BE2C (cell line): ENCODE data around the gene CDK7.
A peak's percentile ranks its signal among the peaks of the same experiment; 100 is the strongest.

Experiments used
- DNase-seq: peaks from one replicate; pipeline ENCODE4 v3.0.0-alpha.2; 2020
- H3K27me3 ChIP-seq: fragments of 250-450 bp; sonication (Bioruptor Pico); 2 replicates; pipeline ENCODE4 v1.5.1; 2020; ENCODE audit warnings: mild to moderate bottlenecking
- H3K36me3 ChIP-seq: fragments of 250-450 bp; sonication (Bioruptor Pico); 2 replicates; pipeline ENCODE4 v1.5.1; 2020; ENCODE audit warnings: mild to moderate bottlenecking
- H3K4me1 ChIP-seq: fragments of 250-450 bp; sonication (Bioruptor Pico); 2 replicates; pipeline ENCODE4 v1.5.1; 2020
- H3K4me3 ChIP-seq: 2 replicates; pipeline ENCODE4 v1.5.1; 2011; ENCODE audit warnings: low read depth, low read length
- H3K9me3 ChIP-seq: fragments of 250-450 bp; sonication (Bioruptor Pico); 2 replicates; pipeline ENCODE4 v1.5.1; 2020
- CTCF ChIP-seq: IDR thresholded peaks from 2 replicates; pipeline ENCODE4 v1.5.1; 2012; ENCODE audit warnings: mild to moderate bottlenecking, low read depth, low read length

The CDK7 gene

GRCh38 chr5:69265931-69266330 lies 31.2 kb downstream of the CDK7 start:
- peak; percentile 45 for TF ChIP-seq CTCF
- no peaks in the 10 kb centered on the region for H3K9me3 ChIP-seq
- no peak overlapping the region for H3K4me3 ChIP-seq
- peaks cover 27% of the 10 kb centered on the region for H3K36me3 ChIP-seq
- peak; percentile 28 for DNase-seq
- H3K27me3 ChIP-seq = no peaks in the 10 kb centered on the region
- no peaks in the 10 kb centered on the region for H3K4me1 ChIP-seq

DNA sequence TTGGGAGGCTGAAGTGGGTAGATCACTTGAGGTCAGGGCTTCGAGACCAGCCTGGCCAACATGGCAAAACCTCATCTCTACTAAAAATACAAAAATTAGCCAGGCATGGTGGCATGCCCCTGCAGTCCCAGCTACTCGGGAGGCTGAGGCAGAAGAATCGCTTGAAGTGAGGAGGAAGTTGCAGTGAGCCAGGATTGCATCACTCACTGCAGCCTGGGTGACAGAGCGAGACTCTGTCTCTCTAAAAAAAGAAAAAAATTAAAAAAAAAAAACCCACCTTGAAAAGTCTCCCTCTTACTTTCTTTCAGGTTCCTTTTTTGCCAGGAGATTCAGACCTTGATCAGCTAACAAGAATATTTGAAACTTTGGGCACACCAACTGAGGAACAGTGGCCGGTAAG lies 34.2 kb downstream of the CDK7 start:
- H3K4me1 ChIP-seq = no peaks in the 10 kb centered on the region
- H3K9me3 ChIP-seq = no peaks in the 10 kb centered on the region
- no peak overlapping the region for H3K4me3 ChIP-seq
- DNase-seq = no peak
- no peak for TF ChIP-seq CTCF
- no peaks in the 10 kb centered on the region for H3K27me3 ChIP-seq
- H3K36me3 ChIP-seq = peaks cover 13% of the 10 kb centered on the region

DNA sequence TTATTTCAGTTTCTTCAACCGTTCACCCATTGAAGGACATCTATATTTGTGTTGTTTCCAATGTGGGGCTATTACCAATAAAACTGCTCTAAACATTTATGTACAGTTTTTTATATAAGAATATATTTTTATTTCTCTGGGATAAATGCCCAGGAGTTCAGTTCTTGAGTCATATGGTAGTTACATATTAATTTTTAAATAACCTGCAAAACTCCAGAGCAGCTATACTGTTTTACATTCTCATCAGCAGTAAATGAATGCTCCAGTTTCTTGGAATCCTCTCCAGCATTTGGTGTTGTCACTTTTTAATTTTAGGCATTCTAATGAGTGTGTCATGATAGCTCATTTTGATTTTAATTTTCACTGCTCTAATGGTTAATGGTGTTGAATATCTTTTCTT lies 36.2 kb downstream of the CDK7 start:
- no peaks in the 10 kb centered on the region for H3K9me3 ChIP-seq
- H3K4me1 ChIP-seq = no peaks in the 10 kb centered on the region
- DNase-seq = no peak
- peaks cover 13% of the 10 kb centered on the region for H3K36me3 ChIP-seq
- H3K27me3 ChIP-seq = no peaks in the 10 kb centered on the region
- H3K4me3 ChIP-seq = no peak overlapping the region
- TF ChIP-seq CTCF = no peak

- no peak for DNase-seq
- no peaks in the 10 kb centered on the region for H3K27me3 ChIP-seq
- no peaks in the 10 kb centered on the region for H3K9me3 ChIP-seq
- peaks cover 14% of the 10 kb centered on the region for H3K36me3 ChIP-seq
- no peak for TF ChIP-seq CTCF
- no peak overlapping the region for H3K4me3 ChIP-seq
- no peaks in the 10 kb centered on the region for H3K4me1 ChIP-seq
Measured at GRCh38 chr5:69271376-69271775, 36.7 kb downstream of the CDK7 start.

GRCh38 chr5:69275563-69275962 lies 40.9 kb downstream of the CDK7 start:
- H3K27me3 ChIP-seq = no peaks in the 10 kb centered on the region
- no peak for DNase-seq
- H3K4me1 ChIP-seq = no peaks in the 10 kb centered on the region
- peaks cover 15% of the 10 kb centered on the region for H3K36me3 ChIP-seq
- TF ChIP-seq CTCF = no peak
- no peak overlapping the region for H3K4me3 ChIP-seq
- no peaks in the 10 kb centered on the region for H3K9me3 ChIP-seq

DNA sequence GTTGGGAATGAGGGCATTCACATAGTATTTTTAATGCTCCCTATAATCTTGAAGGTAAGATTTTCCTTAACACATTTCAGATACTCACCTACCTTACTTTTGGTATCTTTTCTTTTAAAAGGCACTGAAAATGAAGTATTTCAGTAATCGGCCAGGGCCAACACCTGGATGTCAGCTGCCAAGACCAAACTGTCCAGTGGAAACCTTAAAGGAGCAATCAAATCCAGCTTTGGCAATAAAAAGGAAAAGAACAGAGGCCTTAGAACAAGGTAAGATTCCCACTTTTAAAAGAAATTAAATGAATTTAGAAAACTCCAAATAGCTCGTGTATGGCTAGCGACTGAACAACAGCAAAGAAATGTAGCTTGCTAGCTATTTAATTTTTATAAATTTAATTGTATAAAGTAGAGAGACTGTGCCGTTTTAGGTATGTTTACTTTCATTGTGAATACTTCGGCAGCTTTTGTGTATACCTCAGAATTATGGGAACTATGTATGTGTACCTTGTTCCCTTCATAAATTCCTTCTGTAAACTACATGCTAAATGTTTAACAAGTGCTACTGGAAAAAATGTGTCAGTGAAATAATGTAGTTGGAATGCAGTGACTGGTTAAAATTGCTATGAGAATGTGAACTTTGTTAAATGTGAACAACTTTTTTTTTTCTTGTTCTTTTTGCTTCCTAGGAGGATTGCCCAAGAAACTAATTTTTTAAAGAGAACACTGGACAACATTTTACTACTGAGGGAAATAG lies 41.9 kb downstream of the CDK7 start:
- H3K9me3 ChIP-seq = no peaks in the 10 kb centered on the region
- no peaks in the 10 kb centered on the region for H3K27me3 ChIP-seq
- no peak overlapping the region for H3K4me3 ChIP-seq
- H3K4me1 ChIP-seq = no peaks in the 10 kb centered on the region
- no peak for TF ChIP-seq CTCF
- no peak for DNase-seq
- peaks cover 18% of the 10 kb centered on the region for H3K36me3 ChIP-seq
